ENCODE measurements around the gene GBP5. TPM values are rescaled to one million over a fixed set of nuclear protein-coding genes. Genes with fewer than 3 reads are reported as not detected.

The GBP5 gene
- total RNA-seq, 1 donor from 2014 or later = 5.4 TPM

DNA sequence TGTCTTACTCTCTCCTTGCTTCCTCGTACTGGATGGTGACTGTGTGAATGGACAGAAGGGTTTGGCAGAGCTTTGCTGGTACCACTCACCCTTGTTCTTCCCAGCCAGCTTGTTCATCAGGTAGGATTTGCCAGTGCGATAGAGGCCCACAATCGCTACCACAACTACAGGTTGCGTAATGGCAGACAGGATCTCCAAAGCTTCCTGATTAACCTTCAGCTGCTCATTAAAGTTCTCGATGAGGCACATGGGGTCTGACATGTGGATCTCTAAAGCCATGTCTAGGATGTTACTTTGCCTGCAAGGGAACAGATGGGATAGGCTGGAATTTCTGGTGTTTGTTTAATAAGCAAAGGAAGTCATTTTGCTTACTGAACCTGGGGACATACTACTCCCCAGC is 3.4 kb downstream of the GBP5 start:
- intact Hi-C loops (cut with DNase I) = no loop called here

DNA sequence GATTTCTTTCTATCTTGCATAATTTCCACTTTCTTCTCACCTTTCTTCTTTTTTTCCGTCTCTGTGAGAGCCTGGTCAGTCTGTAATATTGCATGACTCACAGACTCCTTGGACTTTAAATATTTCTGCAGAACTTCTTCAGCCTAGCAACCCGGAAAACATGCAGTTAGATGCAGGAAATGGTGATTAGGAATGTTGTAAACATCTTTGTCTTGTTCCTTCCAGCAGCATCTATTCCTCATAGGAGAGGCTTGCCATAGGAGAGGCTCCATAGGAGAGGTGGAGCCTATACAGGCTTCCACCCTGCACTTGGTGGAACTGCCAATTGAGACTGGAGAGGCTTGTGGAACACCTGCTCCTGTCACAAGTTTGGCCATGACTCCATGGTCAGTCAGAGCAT is 10.0 kb downstream of the GBP5 start:
- Histone ChIP-seq H3K27me3 (no peaks in the 10 kb centered on the region), H3K9me3 (no peaks in the 10 kb centered on the region), H3K27ac (peak overlapping the region; percentile 47), H3K4me3 (peak overlapping the region; percentile 26), H3K4me1 (peaks cover 20% of the 10 kb centered on the region), H3K36me3 (no peaks in the 10 kb centered on the region)
- intact Hi-C loops (cut with DNase I) = no loop called here
- TF ChIP-seq CTCF (IDR thresholded peaks at IDR 0.05) = no peak
- DNase-seq = no peak
- ATAC-seq = peak; percentile 54

More for the DNA sequence above, 3.4 kb downstream of the GBP5 start:
- Histone ChIP-seq H3K4me3 (no peak overlapping the region), H3K36me3 (no peaks in the 10 kb centered on the region), H3K4me1 (peaks cover under 1% of the 10 kb centered on the region), H3K27me3 (no peaks in the 10 kb centered on the region), H3K9me3 (no peaks in the 10 kb centered on the region), H3K27ac (no peak overlapping the region)
- DNase-seq (no peak), ATAC-seq (no peak)
- no peak for TF ChIP-seq CTCF (IDR thresholded peaks at IDR 0.05)

DNA sequence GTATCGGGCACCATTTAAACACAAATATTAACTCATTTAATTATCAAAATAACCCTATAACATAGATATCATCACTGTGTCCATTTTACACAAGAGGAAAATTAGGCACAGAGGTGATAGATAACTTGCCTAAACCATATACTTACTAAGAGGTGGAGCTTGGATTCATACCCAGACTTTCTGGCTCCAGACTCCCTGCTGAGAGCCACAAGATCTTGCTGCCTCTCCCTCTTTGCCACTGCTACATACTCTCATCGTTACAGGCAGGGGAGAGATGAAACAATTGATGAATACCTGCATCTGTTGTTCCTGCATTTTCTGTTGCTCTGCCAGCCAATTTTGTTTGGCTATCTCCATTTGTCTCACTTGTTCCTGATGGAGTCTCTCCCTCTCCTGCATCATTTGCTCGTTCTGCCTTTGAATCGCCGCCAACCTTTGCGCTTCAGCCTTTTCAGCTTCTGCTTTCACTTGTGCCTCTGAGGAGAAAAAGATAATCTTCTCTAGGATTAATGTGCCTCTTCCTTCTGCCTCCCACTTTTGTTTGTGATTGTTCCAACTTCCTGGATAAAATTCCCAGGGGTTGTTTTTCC is 10.6 kb downstream of the GBP5 start:
- Histone ChIP-seq H3K4me3 (peak overlapping the region; percentile 26), H3K27ac (peak overlapping the region; percentile 47)
- no peak for ATAC-seq

GRCh38 chr1:89260566-89261255 is 11.9 kb downstream of the GBP5 start:
- H3K4me3 ChIP-seq = no peak overlapping the region
- TF ChIP-seq CTCF (IDR thresholded peaks at IDR 0.05) = no peak
- H3K36me3 ChIP-seq = no peaks in the 10 kb centered on the region
- H3K27me3 ChIP-seq = no peaks in the 10 kb centered on the region
- DNase-seq (no peak), ATAC-seq (no peak)
- intact Hi-C loops (cut with DNase I) = no loop called here
- H3K27ac ChIP-seq = peak overlapping the region; percentile 47
- no peaks in the 10 kb centered on the region for H3K9me3 ChIP-seq
- H3K4me1 ChIP-seq = peaks cover 20% of the 10 kb centered on the region

More for the DNA sequence above, 10.6 kb downstream of the GBP5 start:
- no peaks in the 10 kb centered on the region for H3K36me3 ChIP-seq
- no peaks in the 10 kb centered on the region for H3K9me3 ChIP-seq
- intact Hi-C loops (cut with DNase I) = no loop called here
- H3K4me1 ChIP-seq = peaks cover 20% of the 10 kb centered on the region
- DNase-seq = no peak
- TF ChIP-seq CTCF (IDR thresholded peaks at IDR 0.05) = no peak
- H3K27me3 ChIP-seq = no peaks in the 10 kb centered on the region

DNA sequence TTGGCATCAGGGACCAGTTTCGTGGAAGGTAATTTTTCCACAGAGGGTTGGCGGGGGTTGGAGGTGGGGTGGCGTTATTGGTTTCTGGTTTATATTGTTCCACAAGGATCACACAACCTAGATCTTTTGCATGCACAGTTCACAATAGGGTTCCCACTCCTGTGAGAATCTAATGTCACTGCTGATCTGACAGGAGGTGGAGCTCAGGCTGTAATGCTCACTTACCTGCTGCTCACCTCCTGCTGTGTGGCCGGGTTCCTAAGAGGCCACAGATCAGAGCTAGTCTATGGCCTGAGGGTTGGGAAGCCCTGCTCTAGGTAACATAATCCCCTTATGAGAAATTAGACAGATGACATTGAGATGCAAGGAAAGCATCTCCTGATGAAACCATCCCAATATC is 12.6 kb downstream of the GBP5 start:
- no peak for ATAC-seq
- intact Hi-C loops (cut with DNase I) = no loop called here

More for the DNA sequence above, 12.6 kb downstream of the GBP5 start:
- H3K27me3 ChIP-seq = no peaks in the 10 kb centered on the region
- no peak overlapping the region for H3K27ac ChIP-seq
- no peak overlapping the region for H3K4me3 ChIP-seq
- H3K4me1 ChIP-seq = peaks cover 20% of the 10 kb centered on the region
- no peak for DNase-seq
- TF ChIP-seq CTCF (IDR thresholded peaks at IDR 0.05) = no peak
- no peaks in the 10 kb centered on the region for H3K9me3 ChIP-seq
- H3K36me3 ChIP-seq = no peaks in the 10 kb centered on the region
